Measurements from ENCODE around the gene NUDC. TPM values are rescaled to one million over a fixed set of nuclear protein-coding genes. Genes with fewer than 3 reads are reported as not detected.

Gene NUDC
- polyA plus RNA-seq, 1 of the 3 experiments (the other 2 are of a cell fraction), result 153 TPM

GRCh38 chr1:26965628-26966027 lies 44.1 kb downstream of the NUDC start (continued):
- TF ChIP-seq MEF2A (IDR thresholded peaks at IDR 0.05; ENCODE audit: borderline replicate concordance, low read depth) (no peak), JUND (IDR thresholded peaks at IDR 0.05) (no peak), USF2 (IDR thresholded peaks at IDR 0.05; ENCODE audit: borderline replicate concordance, low read depth, low read length) (no peak), MAX (IDR thresholded peaks at IDR 0.05; ENCODE audit: low read depth) (no peak), EZH2phosphoT487 (IDR thresholded peaks at IDR 0.05; ENCODE audit: borderline replicate concordance, low read depth) (no peak), USF1 (IDR thresholded peaks at IDR 0.05; ENCODE audit: borderline replicate concordance, low read depth) (no peak), ZBTB33 (IDR thresholded peaks at IDR 0.05; ENCODE audit: borderline replicate concordance, low read depth) (no peak)

GRCh38 chr1:26970810-26971209 lies 49.3 kb downstream of the NUDC start:
- TF ChIP-seq FOXJ3 (CRISPR knock-in tag; IDR thresholded peaks at IDR 0.05), result no peak
- TF ChIP-seq POLR2AphosphoS5 (IDR thresholded peaks at IDR 0.05; ENCODE audit: low read depth, low read length), result no peak
- WGBS (ENCODE audit: low lambda C conversion rate), result 66% methylated on average over 7 of the region's 7 CpGs
- H3K79me2 ChIP-seq (ENCODE audit: insufficient read depth), result no peaks in the 10 kb centered on the region
- H3K36me3 ChIP-seq (replicated peaks in 1 of 2; ENCODE audit: control insufficient read depth in 1 of 2, insufficient read depth in 2 of 2, low read length in 1 of 2), result no peaks in the 10 kb centered on the region
- no peak for DNase-seq
- no peak overlapping the region for H3K9ac ChIP-seq
- H3K9me2 ChIP-seq, result no peaks in the 10 kb centered on the region
- peaks cover 7% of the 10 kb centered on the region; the same call in 1 of the 2 replicates for H3K27me3 ChIP-seq (ENCODE audit: insufficient read depth)
- no peaks in the 10 kb centered on the region for H3K4me1 ChIP-seq (ENCODE audit: control insufficient read depth in 1 of 2, insufficient read depth in 2 of 2, low read depth in 1 of 2, low read length in 1 of 2)
- H4K20me1 ChIP-seq (ENCODE audit: insufficient read depth), result no peaks in the 10 kb centered on the region
- ChIA-PET CTCF (no interaction called here), POLR2A (no interaction called here)
- no peaks in the 10 kb centered on the region for H3F3A ChIP-seq (replicated peaks; ENCODE audit: insufficient read depth)
- no peak overlapping the region for H2AFZ ChIP-seq (ENCODE audit: low read depth)
- no peak overlapping the region for H3K4me3 ChIP-seq (ENCODE audit: low read depth in 2 of 2, low read length in 1 of 2)
- H3K4me2 ChIP-seq, result no peak overlapping the region
- H3K9me3 ChIP-seq, result no peaks in the 10 kb centered on the region
- no peak overlapping the region for H3K27ac ChIP-seq (ENCODE audit: low read depth in 2 of 2, low read length in 1 of 2)

GRCh38 chr1:26971590-26971989 lies 50.0 kb downstream of the NUDC start:
- H3K9me3 ChIP-seq, result no peaks in the 10 kb centered on the region
- WGBS (ENCODE audit: low lambda C conversion rate), result 39% methylated on average over 3 of the region's 3 CpGs
- ChIA-PET CTCF (interaction anchor here (2.2 kb wide), 1 partner anchor 26 kb away, joined by 11 read pairs; no protein-coding TSS in a partner anchor), POLR2A (no interaction called here)
- no peak overlapping the region for H3K4me3 ChIP-seq (ENCODE audit: low read depth in 2 of 2, low read length in 1 of 2)
- H3K4me1 ChIP-seq (ENCODE audit: control insufficient read depth in 1 of 2, insufficient read depth in 2 of 2, low read depth in 1 of 2, low read length in 1 of 2), result no peaks in the 10 kb centered on the region
- no peak overlapping the region for H3K4me2 ChIP-seq
- no peaks in the 10 kb centered on the region for H3F3A ChIP-seq (replicated peaks; ENCODE audit: insufficient read depth)
- H4K20me1 ChIP-seq (ENCODE audit: insufficient read depth), result no peaks in the 10 kb centered on the region
- H2AFZ ChIP-seq (ENCODE audit: low read depth), result no peak overlapping the region
- no peak for DNase-seq
- H3K27me3 ChIP-seq (ENCODE audit: insufficient read depth), result no peaks in the 10 kb centered on the region; the same call in 1 of the 2 replicates
- H3K9ac ChIP-seq, result no peak overlapping the region
- H3K79me2 ChIP-seq (ENCODE audit: insufficient read depth), result no peaks in the 10 kb centered on the region
- no peak overlapping the region for H3K27ac ChIP-seq (ENCODE audit: low read depth in 2 of 2, low read length in 1 of 2)
- H3K36me3 ChIP-seq (replicated peaks in 1 of 2; ENCODE audit: control insufficient read depth in 1 of 2, insufficient read depth in 2 of 2, low read length in 1 of 2), result no peaks in the 10 kb centered on the region
- H3K9me2 ChIP-seq, result no peaks in the 10 kb centered on the region
- TF ChIP-seq RAD21 (IDR thresholded peaks at IDR 0.05; ENCODE audit: low read length) (no peak), SMC3 (IDR thresholded peaks at IDR 0.05; ENCODE audit: low read depth, low read length) (no peak), EZH2phosphoT487 (IDR thresholded peaks at IDR 0.05; ENCODE audit: borderline replicate concordance, low read depth) (no peak), NFIC (IDR thresholded peaks at IDR 0.05; ENCODE audit: borderline replicate concordance) (no peak), POLR2AphosphoS5 (IDR thresholded peaks at IDR 0.05; ENCODE audit: low read depth, low read length) (no peak), PBX3 (IDR thresholded peaks at IDR 0.05) (no peak), IRF3 (IDR thresholded peaks at IDR 0.05; ENCODE audit: low read depth, low read length) (no peak), USF2 (IDR thresholded peaks at IDR 0.05; ENCODE audit: borderline replicate concordance, low read depth, low read length) (no peak), JUND (IDR thresholded peaks at IDR 0.05) (no peak), RCOR1 (IDR thresholded peaks at IDR 0.05; ENCODE audit: low read length) (no peak), GATA2 (CRISPR knock-in tag; IDR thresholded peaks at IDR 0.05) (no peak), SIN3A (IDR thresholded peaks at IDR 0.05; ENCODE audit: borderline replicate concordance, low read depth, low read length) (no peak), USF1 (IDR thresholded peaks at IDR 0.05; ENCODE audit: borderline replicate concordance, low read depth) (no peak)

Measured in SK-N-SH (cell line).